HEK293 (cell line): Measurements from ENCODE around the gene RASGRF2.

Experiments used
- REPIN1 ChIP-seq: fragments of 450-650 bp; formaldehyde crosslinking; IDR thresholded peaks from 2 replicates; pipeline ENCODE4 v1.5.1; 2017; ENCODE audit warnings: missing biosample characterization, missing genetic modification characterization, low read depth
- YY1 ChIP-seq: fragments of 450-650 bp; formaldehyde crosslinking; IDR thresholded peaks from 2 replicates; pipeline ENCODE4 v1.5.1; 2018; ENCODE audit warnings: missing biosample characterization, missing genetic modification characterization
- ZNF121 ChIP-seq: fragments of 450-650 bp; formaldehyde crosslinking; IDR thresholded peaks from 2 replicates; pipeline ENCODE4 v1.5.1; 2016; ENCODE audit warnings: missing biosample characterization, missing genetic modification characterization
- ZNF48 ChIP-seq: fragments of 450-650 bp; formaldehyde crosslinking; IDR thresholded peaks from 2 replicates; pipeline ENCODE4 v1.5.1; 2016; ENCODE audit warnings: missing biosample characterization, missing genetic modification characterization
- ZNF544 ChIP-seq: fragments of 450-650 bp; formaldehyde crosslinking; IDR thresholded peaks from 2 replicates; pipeline ENCODE4 v1.5.0; 2017; ENCODE audit warnings: missing biosample characterization, missing genetic modification characterization
- TF ChIP-seq, protein P1 (sequence below): fragments of 450-650 bp; formaldehyde crosslinking; IDR thresholded peaks from 2 replicates; pipeline ENCODE4 v1.5.1; 2016; ENCODE audit warnings: missing biosample characterization, missing genetic modification characterization
- TF ChIP-seq, protein P2 (sequence below): fragments of 450-650 bp; formaldehyde crosslinking; IDR thresholded peaks from 2 replicates; pipeline ENCODE4 v1.5.1; 2017; ENCODE audit warnings: missing biosample characterization, missing genetic modification characterization
- TF ChIP-seq, protein P3 (sequence below): fragments of 450-650 bp; formaldehyde crosslinking; IDR thresholded peaks from 2 replicates; pipeline ENCODE4 v1.5.1; 2016; ENCODE audit warnings: missing biosample characterization, missing genetic modification characterization, low read depth

DNA sequence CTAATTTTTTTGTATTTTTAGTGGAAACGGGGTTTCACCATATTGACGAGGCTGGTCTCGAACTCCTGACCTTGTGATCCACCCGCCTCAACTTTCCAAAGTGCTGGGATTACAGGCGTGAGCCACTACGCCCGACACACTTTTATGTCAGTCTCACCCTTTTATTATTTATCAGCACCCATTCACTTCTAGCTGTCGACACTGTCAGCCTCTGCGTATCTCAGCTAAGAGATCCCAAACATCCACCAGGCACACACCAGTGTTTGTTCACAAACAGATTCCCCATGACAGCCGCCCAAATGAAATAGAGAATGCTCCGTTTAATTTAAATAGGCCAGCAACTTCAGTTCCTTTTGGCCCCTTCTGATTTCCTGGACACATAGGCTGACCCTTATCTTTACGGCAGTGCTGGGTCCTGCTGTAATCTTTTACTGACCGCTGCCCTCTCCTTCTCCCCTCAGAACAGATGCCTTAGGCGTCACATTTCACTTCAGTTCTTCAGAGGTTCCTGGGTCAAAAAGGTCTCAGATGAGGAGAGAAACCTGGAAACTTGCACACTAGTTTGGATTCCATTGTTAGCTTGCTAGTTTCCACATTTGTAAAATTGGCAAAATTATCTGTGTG lies 229.8 kb downstream of the RASGRF2 start:
- TF ChIP-seq REPIN1 (tag by site-specific recombination) (no peak), YY1 (tag by site-specific recombination) (no peak), ZNF121 (tag by site-specific recombination) (no peak), ZNF544 (tag by site-specific recombination) (no peak), ZNF48 (tag by site-specific recombination) (no peak)
- TF ChIP-seq, protein P1, sequence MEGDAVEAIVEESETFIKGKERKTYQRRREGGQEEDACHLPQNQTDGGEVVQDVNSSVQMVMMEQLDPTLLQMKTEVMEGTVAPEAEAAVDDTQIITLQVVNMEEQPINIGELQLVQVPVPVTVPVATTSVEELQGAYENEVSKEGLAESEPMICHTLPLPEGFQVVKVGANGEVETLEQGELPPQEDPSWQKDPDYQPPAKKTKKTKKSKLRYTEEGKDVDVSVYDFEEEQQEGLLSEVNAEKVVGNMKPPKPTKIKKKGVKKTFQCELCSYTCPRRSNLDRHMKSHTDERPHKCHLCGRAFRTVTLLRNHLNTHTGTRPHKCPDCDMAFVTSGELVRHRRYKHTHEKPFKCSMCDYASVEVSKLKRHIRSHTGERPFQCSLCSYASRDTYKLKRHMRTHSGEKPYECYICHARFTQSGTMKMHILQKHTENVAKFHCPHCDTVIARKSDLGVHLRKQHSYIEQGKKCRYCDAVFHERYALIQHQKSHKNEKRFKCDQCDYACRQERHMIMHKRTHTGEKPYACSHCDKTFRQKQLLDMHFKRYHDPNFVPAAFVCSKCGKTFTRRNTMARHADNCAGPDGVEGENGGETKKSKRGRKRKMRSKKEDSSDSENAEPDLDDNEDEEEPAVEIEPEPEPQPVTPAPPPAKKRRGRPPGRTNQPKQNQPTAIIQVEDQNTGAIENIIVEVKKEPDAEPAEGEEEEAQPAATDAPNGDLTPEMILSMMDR (tag by site-specific recombination): no peak
- TF ChIP-seq, protein P2, sequence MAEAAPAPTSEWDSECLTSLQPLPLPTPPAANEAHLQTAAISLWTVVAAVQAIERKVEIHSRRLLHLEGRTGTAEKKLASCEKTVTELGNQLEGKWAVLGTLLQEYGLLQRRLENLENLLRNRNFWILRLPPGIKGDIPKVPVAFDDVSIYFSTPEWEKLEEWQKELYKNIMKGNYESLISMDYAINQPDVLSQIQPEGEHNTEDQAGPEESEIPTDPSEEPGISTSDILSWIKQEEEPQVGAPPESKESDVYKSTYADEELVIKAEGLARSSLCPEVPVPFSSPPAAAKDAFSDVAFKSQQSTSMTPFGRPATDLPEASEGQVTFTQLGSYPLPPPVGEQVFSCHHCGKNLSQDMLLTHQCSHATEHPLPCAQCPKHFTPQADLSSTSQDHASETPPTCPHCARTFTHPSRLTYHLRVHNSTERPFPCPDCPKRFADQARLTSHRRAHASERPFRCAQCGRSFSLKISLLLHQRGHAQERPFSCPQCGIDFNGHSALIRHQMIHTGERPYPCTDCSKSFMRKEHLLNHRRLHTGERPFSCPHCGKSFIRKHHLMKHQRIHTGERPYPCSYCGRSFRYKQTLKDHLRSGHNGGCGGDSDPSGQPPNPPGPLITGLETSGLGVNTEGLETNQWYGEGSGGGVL (tag by site-specific recombination): no peak
- TF ChIP-seq, protein P3, sequence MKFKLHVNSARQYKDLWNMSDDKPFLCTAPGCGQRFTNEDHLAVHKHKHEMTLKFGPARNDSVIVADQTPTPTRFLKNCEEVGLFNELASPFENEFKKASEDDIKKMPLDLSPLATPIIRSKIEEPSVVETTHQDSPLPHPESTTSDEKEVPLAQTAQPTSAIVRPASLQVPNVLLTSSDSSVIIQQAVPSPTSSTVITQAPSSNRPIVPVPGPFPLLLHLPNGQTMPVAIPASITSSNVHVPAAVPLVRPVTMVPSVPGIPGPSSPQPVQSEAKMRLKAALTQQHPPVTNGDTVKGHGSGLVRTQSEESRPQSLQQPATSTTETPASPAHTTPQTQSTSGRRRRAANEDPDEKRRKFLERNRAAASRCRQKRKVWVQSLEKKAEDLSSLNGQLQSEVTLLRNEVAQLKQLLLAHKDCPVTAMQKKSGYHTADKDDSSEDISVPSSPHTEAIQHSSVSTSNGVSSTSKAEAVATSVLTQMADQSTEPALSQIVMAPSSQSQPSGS (tag by site-specific recombination): no peak
